Measurements from ENCODE around the gene ZNF385A.

- no peak for TF ChIP-seq CTCF (conservative IDR thresholded peaks at IDR 0.05; ENCODE audit: low read length)
- no peak for TF ChIP-seq EZH2phosphoT487 (IDR thresholded peaks at IDR 0.05; ENCODE audit: borderline replicate concordance)
Observed at GRCh38 chr12:54352022-54352531, 32.5 kb downstream of the ZNF385A start.

All from Loucy (cell line).